WTC11 (cell line): ENCODE data around the gene LHX3.
A peak's percentile ranks its signal among the peaks of the same experiment; 100 is the strongest.

Experiments used
- ATF2 ChIP-seq: sonication (generic); formaldehyde crosslinking; IDR thresholded peaks from 2 replicates; pipeline ENCODE4 v1.8.1; 2022; ENCODE audit warnings: low read depth, missing genetic modification reagents, borderline replicate concordance
- CBFB ChIP-seq: sonication (generic); formaldehyde crosslinking; IDR thresholded peaks from 2 replicates; pipeline ENCODE4 v1.8.1; 2022; ENCODE audit warnings: mild to moderate bottlenecking, low read depth, missing genetic modification reagents
- CTCF ChIP-seq: fragments of 200-600 bp; IDR thresholded peaks from 2 replicates; pipeline ENCODE4 v1.8.0; 2022; ENCODE audit warnings: antibody characterized with exemption
- ELF4 ChIP-seq: sonication (generic); formaldehyde crosslinking; IDR thresholded peaks from 2 replicates; pipeline ENCODE4 v1.8.1; 2022; ENCODE audit warnings: low read depth, mild to moderate bottlenecking, moderate library complexity, missing genetic modification reagents
- ESRRA ChIP-seq: sonication (generic); formaldehyde crosslinking; IDR thresholded peaks from 2 replicates; pipeline ENCODE4 v1.8.1; 2022; ENCODE audit warnings: mild to moderate bottlenecking, missing genetic modification reagents, borderline replicate concordance
- FOXJ3 ChIP-seq: sonication (generic); formaldehyde crosslinking; IDR thresholded peaks from 2 replicates; pipeline ENCODE4 v1.9.0; 2021; ENCODE audit warnings: missing genetic modification reagents, mild to moderate bottlenecking, borderline replicate concordance
- MAX ChIP-seq: sonication (generic); formaldehyde crosslinking; IDR thresholded peaks from 2 replicates; pipeline ENCODE4 v1.8.0; 2022; ENCODE audit warnings: mild to moderate bottlenecking, missing genetic modification reagents
- NFE2L1 ChIP-seq: sonication (generic); formaldehyde crosslinking; IDR thresholded peaks from 2 replicates; pipeline ENCODE4 v1.8.1; 2023; ENCODE audit warnings: missing genetic modification reagents
- SP1 ChIP-seq: sonication (generic); formaldehyde crosslinking; conservative IDR thresholded peaks from 2 replicates; pipeline ENCODE4 v1.8.1; 2022; ENCODE audit warnings: missing genetic modification reagents

- TF ChIP-seq CTCF (peak; percentile 81), MAX (CRISPR knock-in tag) (no peak), ELF4 (CRISPR knock-in tag) (no peak), SP1 (CRISPR knock-in tag) (no peak), ESRRA (no peak), ATF2 (CRISPR knock-in tag) (no peak), NFE2L1 (no peak), FOXJ3 (CRISPR knock-in tag) (no peak), CBFB (CRISPR knock-in tag) (no peak)
Measured at GRCh38 chr9:136225748-136226679, 21.1 kb upstream of the LHX3 start.
